Activated naive CD8-positive, alpha-beta T cell treated with anti-CD3 and anti-CD28 coated beads, Interleukin-2, amount 50 U/mL, for 24 hours (primary cell): ENCODE data around the gene MLLT6.

ENCODE experiments used
- ATAC-seq: fragments of 150-1000 bp; cut with Tn5 transposase; one replicate; pipeline ENCODE4 v1.10.0; 2021
- DNase-seq: peaks from one replicate; pipeline ENCODE4 v3.0.0; 2021
- H3K27ac Mint-ChIP-seq: one replicate; pipeline ENCODE4 v1.8.0; 2021; ENCODE audit warnings: mild to moderate bottlenecking, mixed read lengths
- H3K27me3 Mint-ChIP-seq: one replicate; pipeline ENCODE4 v1.8.0; 2021; ENCODE audit warnings: mixed read lengths
- H3K36me3 Mint-ChIP-seq: one replicate; pipeline ENCODE4 v1.8.0; 2021; ENCODE audit warnings: low read depth, mixed read lengths
- H3K4me1 Mint-ChIP-seq: one replicate; pipeline ENCODE4 v1.8.0; 2021; ENCODE audit warnings: mixed read lengths
- H3K4me3 Mint-ChIP-seq: one replicate; pipeline ENCODE4 v1.8.0; 2021; ENCODE audit warnings: mild to moderate bottlenecking, moderate library complexity, mixed read lengths
- H3K9me3 Mint-ChIP-seq: one replicate; pipeline ENCODE4 v1.8.0; 2021; ENCODE audit warnings: mixed read lengths

Gene MLLT6

GRCh38 chr17:38733282-38733981, 28.4 kb downstream of the MLLT6 start:
- Mint-ChIP-seq H3K9me3 (no peaks in the 10 kb centered on the region), H3K36me3 (peaks cover 10% of the 10 kb centered on the region), H3K4me3 (peak overlapping the region; percentile 99), H3K27me3 (peaks cover 2% of the 10 kb centered on the region), H3K27ac (peak overlapping the region; percentile 95), H3K4me1 (peaks cover 52% of the 10 kb centered on the region)
- DNase-seq, result no peak
- ATAC-seq, result no peak

- Mint-ChIP-seq H3K9me3 (no peaks in the 10 kb centered on the region), H3K36me3 (peaks cover 10% of the 10 kb centered on the region), H3K4me1 (peaks cover 44% of the 10 kb centered on the region), H3K4me3 (peak overlapping the region; percentile 64), H3K27me3 (peaks cover 2% of the 10 kb centered on the region), H3K27ac (peak overlapping the region; percentile 95)
- DNase-seq, result no peak
- peak; percentile 55 for ATAC-seq
Observed at GRCh38 chr17:38733982-38734973, 29.2 kb downstream of the MLLT6 start.

GRCh38 chr17:38735161-38735997, 30.3 kb downstream of the MLLT6 start:
- Mint-ChIP-seq H3K9me3 (no peaks in the 10 kb centered on the region), H3K27me3 (peaks cover 2% of the 10 kb centered on the region), H3K27ac (peak overlapping the region; percentile 95), H3K36me3 (peaks cover 10% of the 10 kb centered on the region), H3K4me3 (no peak overlapping the region), H3K4me1 (peaks cover 41% of the 10 kb centered on the region)
- ATAC-seq (no peak), DNase-seq (peak; percentile 87)

GRCh38 chr17:38738007-38738662, 33.1 kb downstream of the MLLT6 start:
- Mint-ChIP-seq H3K27me3 (peaks cover 5% of the 10 kb centered on the region), H3K27ac (no peak overlapping the region), H3K9me3 (no peaks in the 10 kb centered on the region), H3K4me3 (no peak overlapping the region), H3K4me1 (peaks cover 22% of the 10 kb centered on the region), H3K36me3 (peaks cover 2% of the 10 kb centered on the region)
- no peak for ATAC-seq
- no peak for DNase-seq

- Mint-ChIP-seq H3K27me3 (peaks cover 11% of the 10 kb centered on the region), H3K9me3 (no peaks in the 10 kb centered on the region), H3K27ac (no peak overlapping the region), H3K4me3 (no peak overlapping the region), H3K4me1 (peaks cover 16% of the 10 kb centered on the region), H3K36me3 (peaks cover 2% of the 10 kb centered on the region)
- ATAC-seq, result no peak
- no peak for DNase-seq
Observed at GRCh38 chr17:38738686-38739085, 33.6 kb downstream of the MLLT6 start.

- peaks cover 15% of the 10 kb centered on the region for H3K27me3 Mint-ChIP-seq
Observed at GRCh38 chr17:38739305-38739704, 34.2 kb downstream of the MLLT6 start.

GRCh38 chr17:38740044-38740443, 35.0 kb downstream of the MLLT6 start:
- H3K4me3 Mint-ChIP-seq, result no peak overlapping the region
- no peak for DNase-seq
- no peak overlapping the region for H3K27ac Mint-ChIP-seq
- ATAC-seq, result no peak
- H3K27me3 Mint-ChIP-seq, result peaks cover 22% of the 10 kb centered on the region
- no peaks in the 10 kb centered on the region for H3K36me3 Mint-ChIP-seq
- no peaks in the 10 kb centered on the region for H3K9me3 Mint-ChIP-seq
- H3K4me1 Mint-ChIP-seq, result peaks cover 4% of the 10 kb centered on the region

More at GRCh38 chr17:38739305-38739704, 34.2 kb downstream of the MLLT6 start:
- Mint-ChIP-seq H3K4me1 (peaks cover 10% of the 10 kb centered on the region), H3K27ac (no peak overlapping the region), H3K4me3 (no peak overlapping the region), H3K36me3 (peaks cover 2% of the 10 kb centered on the region), H3K9me3 (no peaks in the 10 kb centered on the region)
- DNase-seq, result no peak
- ATAC-seq, result no peak

GRCh38 chr17:38740806-38741205, 35.7 kb downstream of the MLLT6 start:
- Mint-ChIP-seq H3K27me3 (peaks cover 28% of the 10 kb centered on the region), H3K4me1 (no peaks in the 10 kb centered on the region), H3K9me3 (no peaks in the 10 kb centered on the region), H3K36me3 (no peaks in the 10 kb centered on the region), H3K27ac (no peak overlapping the region), H3K4me3 (no peak overlapping the region)
- ATAC-seq (no peak), DNase-seq (no peak)

- ATAC-seq (no peak), DNase-seq (no peak)
- Mint-ChIP-seq H3K9me3 (no peaks in the 10 kb centered on the region), H3K36me3 (no peaks in the 10 kb centered on the region), H3K27me3 (peaks cover 35% of the 10 kb centered on the region), H3K4me1 (peaks cover 4% of the 10 kb centered on the region), H3K4me3 (no peak overlapping the region), H3K27ac (no peak overlapping the region)
Observed at GRCh38 chr17:38741461-38741860, 36.4 kb downstream of the MLLT6 start.

GRCh38 chr17:38741921-38742410, 36.9 kb downstream of the MLLT6 start:
- ATAC-seq, result no peak
- Mint-ChIP-seq H3K27ac (no peak overlapping the region), H3K4me1 (peaks cover 9% of the 10 kb centered on the region), H3K36me3 (no peaks in the 10 kb centered on the region), H3K4me3 (no peak overlapping the region), H3K27me3 (peaks cover 40% of the 10 kb centered on the region), H3K9me3 (no peaks in the 10 kb centered on the region)
- DNase-seq, result no peak

- Mint-ChIP-seq H3K27me3 (peaks cover 40% of the 10 kb centered on the region), H3K36me3 (no peaks in the 10 kb centered on the region), H3K9me3 (no peaks in the 10 kb centered on the region), H3K4me1 (peaks cover 9% of the 10 kb centered on the region), H3K4me3 (no peak overlapping the region), H3K27ac (no peak overlapping the region)
- no peak for ATAC-seq
- no peak for DNase-seq
Observed at GRCh38 chr17:38742411-38743308, 37.6 kb downstream of the MLLT6 start.

- peaks cover 44% of the 10 kb centered on the region for H3K27me3 Mint-ChIP-seq
- no peak overlapping the region for H3K27ac Mint-ChIP-seq
- H3K4me3 Mint-ChIP-seq, result no peak overlapping the region
- DNase-seq, result no peak
- ATAC-seq, result no peak
- H3K9me3 Mint-ChIP-seq, result no peaks in the 10 kb centered on the region
- H3K36me3 Mint-ChIP-seq, result no peaks in the 10 kb centered on the region
- peaks cover 13% of the 10 kb centered on the region for H3K4me1 Mint-ChIP-seq
Observed at GRCh38 chr17:38743556-38744171, 38.6 kb downstream of the MLLT6 start.

- Mint-ChIP-seq H3K4me3 (no peak overlapping the region), H3K36me3 (no peaks in the 10 kb centered on the region), H3K4me1 (peaks cover 28% of the 10 kb centered on the region), H3K27ac (no peak overlapping the region), H3K27me3 (peaks cover 55% of the 10 kb centered on the region), H3K9me3 (no peaks in the 10 kb centered on the region)
- no peak for DNase-seq
- no peak for ATAC-seq
Observed at GRCh38 chr17:38745545-38745944, 40.5 kb downstream of the MLLT6 start.
